C4-2B (cell line): ENCODE results near the gene PRSS56.

Experiments used
- CTCF ChIP-seq: fragments of 450-650 bp; conservative IDR thresholded peaks from 2 replicates; pipeline ENCODE4 v1.5.1; 2017; ENCODE audit warnings: mild to moderate bottlenecking
- ZFX ChIP-seq: fragments of 450-650 bp; IDR thresholded peaks from 2 replicates; pipeline ENCODE4 v1.6.1; 2017

- no peak for TF ChIP-seq CTCF
- no peak for TF ChIP-seq ZFX
Observed at GRCh38 chr2:232485348-232485756, 34.8 kb upstream of the PRSS56 start.
